A549 (cell line): ENCODE measurements around the gene EIF4EBP3. TPM values are rescaled to one million over a fixed set of nuclear protein-coding genes. Genes with fewer than 3 reads are reported as not detected.

Experiments
- ATAC-seq, 2 experiments: fragments of 200-7000 bp in 1 of 2; fragments of >200 bp in 1 of 2; cut with Nextera tagmentation in 1 of 2; cut with Tn5 transposase in 1 of 2; 3 replicates each; pipeline versions ENCODE4 v1.8.0 to v1.9.1; 2018 to 2020; ENCODE audit warnings: mild to moderate bottlenecking in 1 of 2, moderate library complexity in 1 of 2
- CTCF ChIA-PET: fragments of 300-600 bp; sonication (Branson Sonifier 250); formaldehyde crosslinking; extraction: SDS; loops from one replicate; lab custom pipeline; 2021; ENCODE audit warnings: antibody characterized with exemption, inconsistent platforms; lab: Yijun Ruan, JAX
- POLR2A ChIA-PET: fragments of 350-600 bp; formaldehyde crosslinking; extraction: SDS; loops from one replicate; lab custom pipeline; 2021; ENCODE audit warnings: antibody characterized with exemption, inconsistent platforms; lab: Yijun Ruan, JAX
- DNase-seq, 2 experiments: peaks; one replicate each; pipeline versions ENCODE4 v3.0.0 to v3.0.0-alpha.2; 2011 to 2016; ENCODE audit warnings: low read depth in 1 of 2, low spot score in 1 of 2
- FAIRE-seq: peaks from 2 replicates; lab custom pipeline; 2011; peaks lifted over from hg19 to GRCh38; lab: Jason Lieb, UNC
- H3K27ac ChIP-seq, 2 experiments: fragments of >200 bp; sonication (Bioruptor Twin); formaldehyde crosslinking; 3 replicates each; pipeline ENCODE4 v1.5.1; 2016 to 2017
- H3K4me1 ChIP-seq: fragments of >200 bp; sonication (Bioruptor Twin); formaldehyde crosslinking; 3 replicates; pipeline ENCODE4 v1.6.1; 2016
- H3K4me2 ChIP-seq: fragments of >200 bp; sonication (Bioruptor Twin); formaldehyde crosslinking; 3 replicates; pipeline ENCODE4 v1.6.1; 2016
- H3K4me3 ChIP-seq: fragments of >200 bp; sonication (Bioruptor Twin); formaldehyde crosslinking; 3 replicates; pipeline ENCODE4 v1.5.1; 2016
- H3K9me3 ChIP-seq: fragments of >200 bp; sonication (Bioruptor Twin); formaldehyde crosslinking; 3 replicates; pipeline ENCODE4 v1.6.1; 2016
- BCL3 ChIP-seq: fragments of >200 bp; sonication (Bioruptor Twin); formaldehyde crosslinking; IDR thresholded peaks from 3 replicates; pipeline ENCODE4 v1.6.1; 2016
- CBX2 ChIP-seq: fragments of 200-600 bp; sonication (generic); IDR thresholded peaks from 2 replicates; pipeline ENCODE4 v1.6.1; 2016; ENCODE audit warnings: low read depth, mild to moderate bottlenecking, borderline replicate concordance
- CBX8 ChIP-seq: fragments of 200-600 bp; sonication (generic); IDR thresholded peaks from 2 replicates; pipeline ENCODE4 v1.6.1; 2016
- CHD4 ChIP-seq: fragments of 200-600 bp; sonication (generic); IDR thresholded peaks from 2 replicates; pipeline ENCODE4 v1.6.1; 2016; ENCODE audit warnings: antibody characterized with exemption, mild to moderate bottlenecking, borderline replicate concordance
- EHF ChIP-seq: fragments of 250-450 bp; sonication (Bioruptor Pico); IDR thresholded peaks from 2 replicates; pipeline ENCODE4 v1.5.0; 2020; ENCODE audit warnings: mild to moderate bottlenecking
- EHMT2 ChIP-seq: fragments of 200-600 bp; sonication (generic); IDR thresholded peaks from 2 replicates; pipeline ENCODE4 v1.6.1; 2016; ENCODE audit warnings: antibody characterized with exemption, low read depth, mild to moderate bottlenecking, moderate library complexity
- ESRRA ChIP-seq: fragments of 150-350 bp; IDR thresholded peaks from 2 replicates; pipeline ENCODE4 v1.6.1; 2014; ENCODE audit warnings: mild to moderate bottlenecking, low read length, borderline replicate concordance
- FOSL2 ChIP-seq, 2 experiments: fragments of 450-650 bp in 1 of 2; fragments of >200 bp in 1 of 2; sonication (Bioruptor Twin) in 1 of 2; formaldehyde crosslinking; IDR thresholded peaks; 2 replicates each; pipeline versions ENCODE4 v1.5.0 to v1.6.1; 2016 to 2020; ENCODE audit warnings: mild to moderate bottlenecking in 1 of 2, moderate library complexity in 1 of 2
- GATA3 ChIP-seq: IDR thresholded peaks from 2 replicates; pipeline ENCODE4 v1.6.1; 2012; ENCODE audit warnings: borderline replicate concordance
- HMGXB4 ChIP-seq: fragments of 250-450 bp; sonication (Bioruptor Pico); IDR thresholded peaks from 2 replicates; pipeline ENCODE4 v1.5.0; 2021; ENCODE audit warnings: mild to moderate bottlenecking, moderate library complexity, borderline replicate concordance
- HOXB13 ChIP-seq: fragments of 250-450 bp; sonication (Bioruptor Pico); IDR thresholded peaks from 2 replicates; pipeline ENCODE4 v1.5.0; 2020; ENCODE audit warnings: low read depth, mild to moderate bottlenecking, moderate library complexity
- HOXB5 ChIP-seq: fragments of 250-450 bp; sonication (Bioruptor Pico); IDR thresholded peaks from 2 replicates; pipeline ENCODE4 v1.5.0; 2020; ENCODE audit warnings: mild to moderate bottlenecking, moderate library complexity
- JUN ChIP-seq, 2 experiments: fragments of >200 bp; sonication (Bioruptor Twin); formaldehyde crosslinking; IDR thresholded peaks; 2 replicates in 1 of 2; 3 replicates in 1 of 2; pipeline ENCODE4 v1.6.1; 2016 to 2017
- KDM1A ChIP-seq: fragments of 200-600 bp; sonication (generic); IDR thresholded peaks from 2 replicates; pipeline ENCODE4 v1.6.1; 2016; ENCODE audit warnings: low read depth, mild to moderate bottlenecking
- NR3C1 ChIP-seq: fragments of >200 bp; sonication (Bioruptor Twin); formaldehyde crosslinking; IDR thresholded peaks from 3 replicates; pipeline ENCODE4 v1.6.1; 2017
- PBX3 ChIP-seq: IDR thresholded peaks from 2 replicates; pipeline ENCODE4 v1.6.1; 2012
- POLR2A ChIP-seq: IDR thresholded peaks from 2 replicates; pipeline ENCODE4 v1.6.1; 2012; ENCODE audit warnings: mild to moderate bottlenecking, low read length
- RNF2 ChIP-seq: fragments of 200-600 bp; sonication (generic); IDR thresholded peaks from 2 replicates; pipeline ENCODE4 v1.6.1; 2016; ENCODE audit warnings: low read depth, mild to moderate bottlenecking, antibody characterized with exemption, moderate library complexity, borderline replicate concordance
- SMC3 ChIP-seq: fragments of >200 bp; sonication (Bioruptor Twin); formaldehyde crosslinking; IDR thresholded peaks from 3 replicates; pipeline ENCODE4 v1.6.1; 2018; ENCODE audit warnings: inconsistent platforms
- ZFP36 ChIP-seq: fragments of 450-650 bp; IDR thresholded peaks from 2 replicates; pipeline ENCODE4 v1.6.1; 2014; ENCODE audit warnings: borderline replicate concordance; ENCODE audit not compliant: partially characterized antibody
- ZSCAN20 ChIP-seq: fragments of 250-450 bp; sonication (Bioruptor Pico); IDR thresholded peaks from 2 replicates; pipeline ENCODE4 v1.8.0; 2022; ENCODE audit warnings: mild to moderate bottlenecking, moderate library complexity
- WGBS: methylation state at CpG from one replicate; pipeline ENCODE4 v1.1.6; 2017; ENCODE audit errors: missing lambda C conversion rate; 5-methylcytosine and 5-hydroxymethylcytosine counted together
- polyA plus RNA-seq, 4 experiments: library from polyadenylated mRNA; depleted of rRNA in 3 of 4; stranded (reverse); fragments of >200 nt; fragmentation: RNase III in 1 of 4; extraction: RNeasy Plus Mini Kit Qiagen cat#74134 plus additional on column Dnase treatment in 1 of 4; gene quantifications; 2 replicates in 3 of 4; 3 replicates in 1 of 4; pipeline ENCODE4 v1.2.3, GENCODE V29; 2011 to 2017

The EIF4EBP3 gene
- polyA plus RNA-seq, 2 of the 4 experiments (the other 2 are of a cell fraction): 0.96 to 2.0 TPM

GRCh38 chr5:140546851-140547507 lies 483 bp upstream of the EIF4EBP3 start:
- H3K27ac ChIP-seq: peak overlapping the region; percentile 56 to 75
- peak; percentile 18; the same call in 1 of the 2 replicates for TF ChIP-seq GATA3
- TF ChIP-seq ZFP36: no peak
- no peak for TF ChIP-seq HMGXB4 (CRISPR knock-in tag)
- 0 out of 5 replicates have a peak, but pooled peaks of 1 of the 2 experiments have one; percentile 40 for TF ChIP-seq JUN (IDR thresholded peaks at IDR 0.05)
- peaks cover 26% of the 10 kb centered on the region for H3K4me1 ChIP-seq
- ChIA-PET POLR2A (interaction anchor here (0.7 to 3.2 kb wide), 5 partner anchors 11 to 164 kb away, joined by 3 to 32 read pairs (median 9); partner anchors contain the start of genes ANKHD1, APBB3, IK and NDUFA2), CTCF (interaction anchor here (0.6 to 4.2 kb wide), 16 partner anchors 8 to 302 kb away, joined by 3 to 21 read pairs (median 4); partner anchors contain the start of genes CD14, SRA1 and TMCO6)
- DNase-seq (no peak), FAIRE-seq (no peak), ATAC-seq (peak; percentile 12 to 35; a peak in 5 of 6 replicates)
- H3K4me2 ChIP-seq: peak overlapping the region; percentile 73
- H3K9me3 ChIP-seq: no peaks in the 10 kb centered on the region
- H3K4me3 ChIP-seq: no peak overlapping the region
- 77% methylated on average over 13 of the region's 13 CpGs for WGBS

- Histone ChIP-seq H3K4me1 (peaks cover 26% of the 10 kb centered on the region), H3K4me2 (no peak overlapping the region), H3K9me3 (no peaks in the 10 kb centered on the region), H3K27ac (no peak overlapping the region), H3K4me3 (no peak overlapping the region)
- peak; percentile 2 to 6; a peak in 3 of 6 replicates for ATAC-seq
- WGBS: 93% methylated on average over 5 of the region's 5 CpGs
- POLR2A ChIA-PET: interaction anchor here (1.5 to 3.2 kb wide), 3 partner anchors 10 to 147 kb away, joined by 9 to 32 read pairs (median 18); partner anchors contain the start of genes ANKHD1, IK, NDUFA2 and SRA1
- FAIRE-seq: no peak
- no peak for TF ChIP-seq ZFP36
- TF ChIP-seq NR3C1: no peak
- no peak for TF ChIP-seq CBX2
- TF ChIP-seq BCL3: no peak
- no peak for TF ChIP-seq KDM1A
- TF ChIP-seq ESRRA: no peak
- CTCF ChIA-PET: interaction anchor here (0.9 to 4.2 kb wide), 8 partner anchors 9 to 1070 kb away, joined by 3 to 21 read pairs (median 7); partner anchors contain the start of genes CD14, DIAPH1, HARS1 and HARS2
- DNase-seq: no peak
Measured at GRCh38 chr5:140548300-140548688, 832 bp downstream of the EIF4EBP3 start.

- no peaks in the 10 kb centered on the region for H3K9me3 ChIP-seq
- H3K4me1 ChIP-seq: peaks cover 31% of the 10 kb centered on the region
- ChIA-PET POLR2A (interaction anchor here (3.2 kb wide), 1 partner anchor 9 kb away, joined by 32 read pairs; the partner anchor contains the start of gene SRA1), CTCF (interaction anchor here (1.0 to 4.2 kb wide), 6 partner anchors 9 to 1070 kb away, joined by 3 to 21 read pairs (median 6); partner anchors contain the start of genes CD14, DIAPH1, HARS1 and HARS2)
- H3K4me2 ChIP-seq: no peak overlapping the region
- 96% methylated on average over 7 of the region's 7 CpGs for WGBS
- TF ChIP-seq RNF2: no peak
- TF ChIP-seq ZSCAN20 (CRISPR knock-in tag): no peak
- TF ChIP-seq CBX8: no peak
- TF ChIP-seq CHD4: no peak
- no peak for TF ChIP-seq CBX2
- no peak for TF ChIP-seq SMC3
- no peak for TF ChIP-seq EHMT2
- TF ChIP-seq EHF (CRISPR knock-in tag): no peak
- no peak for TF ChIP-seq POLR2A
- TF ChIP-seq PBX3: no peak
- TF ChIP-seq HOXB13 (CRISPR knock-in tag): no peak
- TF ChIP-seq FOSL2 (IDR thresholded peaks at IDR 0.05): no peak
- TF ChIP-seq FOSL2 (CRISPR knock-in tag; IDR thresholded peaks at IDR 0.05): no peak
- TF ChIP-seq HOXB5 (CRISPR knock-in tag): no peak
- no peak overlapping the region for H3K4me3 ChIP-seq
- FAIRE-seq (no peak), DNase-seq (no peak), ATAC-seq (no peak)
- H3K27ac ChIP-seq: no peak overlapping the region
Measured at GRCh38 chr5:140548791-140549190, 1.3 kb downstream of the EIF4EBP3 start.
